H1 (cell line): ENCODE data around the gene RALA.

Experiments
- EP300 ChIP-seq, 2 experiments: IDR thresholded peaks; 1 replicate in 1 of 2; 2 replicates in 1 of 2; pipeline ENCODE4 v1.6.1; 2011 to 2012; ENCODE audit warnings: low read depth in 2 of 2, low read length in 2 of 2, mild to moderate bottlenecking in 2 of 2, borderline replicate concordance in 1 of 2, inconsistent platforms in 1 of 2, moderate library complexity in 1 of 2
- RAD21 ChIP-seq, 2 experiments: IDR thresholded peaks in 1 of 2; conservative IDR thresholded peaks in 1 of 2; 2 replicates each; pipeline ENCODE4 v1.6.1; 2011; ENCODE audit warnings: low read depth in 2 of 2, low read length in 2 of 2, improper control_type of control experiment in 1 of 2, inconsistent platforms in 1 of 2, mild to moderate bottlenecking in 1 of 2, moderate library complexity in 1 of 2
- SIN3A ChIP-seq, 2 experiments: IDR thresholded peaks in 1 of 2; conservative IDR thresholded peaks in 1 of 2; 2 replicates each; pipeline ENCODE4 v1.6.1; 2011 to 2012; ENCODE audit warnings: low read length in 2 of 2, improper control_type of control experiment in 1 of 2, low read depth in 1 of 2, mild to moderate bottlenecking in 1 of 2

DNA sequence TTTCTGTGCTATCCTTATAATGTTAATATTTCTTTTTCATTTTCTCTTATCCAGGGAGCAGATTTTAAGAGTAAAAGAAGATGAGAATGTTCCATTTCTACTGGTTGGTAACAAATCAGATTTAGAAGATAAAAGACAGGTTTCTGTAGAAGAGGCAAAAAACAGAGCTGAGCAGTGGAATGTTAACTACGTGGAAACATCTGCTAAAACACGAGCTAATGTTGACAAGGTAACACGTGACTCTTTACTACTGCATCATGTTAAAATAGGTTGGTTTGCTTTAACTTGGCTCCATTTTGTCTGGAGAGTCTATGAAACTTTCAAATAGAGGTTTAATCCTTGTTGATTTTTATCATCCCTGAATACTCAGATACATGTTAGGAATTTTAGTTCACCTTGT, 73.3 kb downstream of the RALA start:
- TF ChIP-seq SIN3A (conservative IDR thresholded peaks at IDR 0.05 in 1 of 2, IDR thresholded peaks at IDR 0.05 in 1 of 2; ENCODE audit: low read depth in 1 of 2, low read length in 2 of 2) (no peak), RAD21 (IDR thresholded peaks at IDR 0.05 in 1 of 2, conservative IDR thresholded peaks at IDR 0.05 in 1 of 2; ENCODE audit: low read depth in 2 of 2, low read length in 2 of 2) (no peak), EP300 (IDR thresholded peaks at IDR 0.05; ENCODE audit: borderline replicate concordance in 1 of 2, low read depth in 2 of 2, low read length in 2 of 2) (no peak)
